Ovary (tissue), 3 donors: ENCODE measurements around the gene LRP1B.

ENCODE experiments used
- POLR2A ChIP-seq: fragments of 450-650 bp; IDR thresholded peaks from one replicate; pipeline ENCODE4 v1.6.1; 2017; ENCODE audit warnings: antibody characterized with exemption, mild to moderate bottlenecking, moderate library complexity
- TF ChIP-seq, protein P1 (sequence below), 3 donors: fragments of 450-650 bp in 2 of 3; fragments of 200-600 bp in 1 of 3; IDR thresholded peaks; one replicate each; pipeline versions ENCODE4 v1.5.1 to v1.8.0; 2016 to 2022; ENCODE audit warnings: antibody characterized with exemption in 3 of 3, mild to moderate bottlenecking in 1 of 3
- donor health status: DM: no; HTN: no; CAD: no.

DNA sequence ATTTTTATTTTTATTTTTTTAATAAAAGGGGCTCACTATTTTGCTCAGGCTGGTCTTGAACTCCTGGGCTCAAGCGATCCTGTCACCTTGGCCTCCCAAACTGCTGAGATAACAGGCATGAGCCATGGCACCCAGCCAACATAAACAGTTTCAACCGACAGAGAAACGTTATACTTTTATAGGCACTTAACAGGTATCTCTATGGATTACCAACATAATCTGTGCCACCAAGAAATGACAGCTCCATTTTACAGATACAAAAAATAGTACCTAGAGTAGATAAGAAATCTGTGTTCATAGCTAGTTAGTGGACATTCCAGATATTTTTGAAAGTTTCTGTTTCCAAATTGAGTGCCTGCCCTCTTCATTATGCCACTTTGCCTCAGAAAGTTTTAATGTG, 1316.7 kb downstream of the LRP1B start:
- TF ChIP-seq, protein P1, sequence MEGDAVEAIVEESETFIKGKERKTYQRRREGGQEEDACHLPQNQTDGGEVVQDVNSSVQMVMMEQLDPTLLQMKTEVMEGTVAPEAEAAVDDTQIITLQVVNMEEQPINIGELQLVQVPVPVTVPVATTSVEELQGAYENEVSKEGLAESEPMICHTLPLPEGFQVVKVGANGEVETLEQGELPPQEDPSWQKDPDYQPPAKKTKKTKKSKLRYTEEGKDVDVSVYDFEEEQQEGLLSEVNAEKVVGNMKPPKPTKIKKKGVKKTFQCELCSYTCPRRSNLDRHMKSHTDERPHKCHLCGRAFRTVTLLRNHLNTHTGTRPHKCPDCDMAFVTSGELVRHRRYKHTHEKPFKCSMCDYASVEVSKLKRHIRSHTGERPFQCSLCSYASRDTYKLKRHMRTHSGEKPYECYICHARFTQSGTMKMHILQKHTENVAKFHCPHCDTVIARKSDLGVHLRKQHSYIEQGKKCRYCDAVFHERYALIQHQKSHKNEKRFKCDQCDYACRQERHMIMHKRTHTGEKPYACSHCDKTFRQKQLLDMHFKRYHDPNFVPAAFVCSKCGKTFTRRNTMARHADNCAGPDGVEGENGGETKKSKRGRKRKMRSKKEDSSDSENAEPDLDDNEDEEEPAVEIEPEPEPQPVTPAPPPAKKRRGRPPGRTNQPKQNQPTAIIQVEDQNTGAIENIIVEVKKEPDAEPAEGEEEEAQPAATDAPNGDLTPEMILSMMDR (IDR thresholded peaks at IDR 0.05) = no peak
- TF ChIP-seq POLR2A = no peak
